Stimulated activated CD4-positive, alpha-beta T cell treated with anti-CD3 and anti-CD28 coated beads, Interleukin-4, amount 100 ng/mL, for 24 hours (primary cell): ENCODE results near the gene NCOA7.
"Not testable (repeated sequence)": the region's sequence is repeated elsewhere in the genome, so short reads cannot be mapped to it uniquely, and the experiment has no call there.

Experiments
- DNase-seq: peaks from one replicate; pipeline ENCODE4 v3.0.0-alpha.2; 2020

The NCOA7 gene

GRCh38 chr6:125792680-125793079, 1.9 kb downstream of the NCOA7 start:
- DNase-seq = no peak

- DNase-seq = no peak
These were observed 2.5 kb downstream of the NCOA7 start for GRCh38 chr6:125793280-125793679.

GRCh38 chr6:125793863-125794262, 3.1 kb downstream of the NCOA7 start:
- DNase-seq = peak; percentile 51

GRCh38 chr6:125794342-125795137, 3.8 kb downstream of the NCOA7 start:
- DNase-seq = no peak

GRCh38 chr6:125795301-125795700, 4.5 kb downstream of the NCOA7 start:
- DNase-seq = no peak

- DNase-seq = no peak
These were observed 6.5 kb downstream of the NCOA7 start for GRCh38 chr6:125797120-125797885.

GRCh38 chr6:125797886-125798444, 7.2 kb downstream of the NCOA7 start:
- DNase-seq = no peak

- DNase-seq = no peak
These were observed 8.2 kb downstream of the NCOA7 start for GRCh38 chr6:125798734-125799508.

GRCh38 chr6:125802383-125802782, 11.6 kb downstream of the NCOA7 start:
- no peak for DNase-seq

- no peak for DNase-seq
These were observed 12.2 kb downstream of the NCOA7 start for GRCh38 chr6:125802943-125803377.

- peak; percentile 60 for DNase-seq
These were observed 13.5 kb downstream of the NCOA7 start for GRCh38 chr6:125804264-125804663.

GRCh38 chr6:125804866-125805425, 14.2 kb downstream of the NCOA7 start:
- DNase-seq = not testable (repeated sequence)

- DNase-seq = no peak
These were observed 16.1 kb downstream of the NCOA7 start for GRCh38 chr6:125806813-125807212.

GRCh38 chr6:125807293-125807692, 16.5 kb downstream of the NCOA7 start:
- peak; percentile 41 for DNase-seq

GRCh38 chr6:125808060-125808459, 17.3 kb downstream of the NCOA7 start:
- no peak for DNase-seq

- DNase-seq = no peak
These were observed 17.8 kb downstream of the NCOA7 start for GRCh38 chr6:125808591-125808990.

- no peak for DNase-seq
These were observed 18.9 kb downstream of the NCOA7 start for GRCh38 chr6:125809570-125810170.

GRCh38 chr6:125810445-125810844, 19.7 kb downstream of the NCOA7 start:
- DNase-seq = no peak

GRCh38 chr6:125811259-125811658, 20.5 kb downstream of the NCOA7 start:
- DNase-seq = no peak

GRCh38 chr6:125812394-125813292, 21.9 kb downstream of the NCOA7 start:
- no peak for DNase-seq

GRCh38 chr6:125814481-125814880, 23.7 kb downstream of the NCOA7 start:
- no peak for DNase-seq
